GM23338 (cell line): ENCODE measurements around the gene ACOT2. TPM values are rescaled to one million over a fixed set of nuclear protein-coding genes. Genes with fewer than 3 reads are reported as not detected.
"Not testable (repeated sequence)": the region's sequence is repeated elsewhere in the genome, so short reads cannot be mapped to it uniquely, and the experiment has no call there.

Source experiments
- ATAC-seq: fragments of 200-7000 bp; cut with Tn5 transposase; 3 replicates; pipeline ENCODE4 v1.9.1; 2020
- DNase-seq: peaks from one replicate; pipeline ENCODE4 v3.0.0-alpha.2; 2015; ENCODE audit warnings: low spot score
- H2AFZ ChIP-seq: fragments of 200-600 bp; sonication (generic); 2 replicates; pipeline ENCODE4 v1.8.0; 2016; ENCODE audit warnings: antibody characterized with exemption, mild to moderate bottlenecking, moderate library complexity
- H3F3A ChIP-seq: fragments of 200-600 bp; sonication (generic); replicated peaks from 2 replicates; pipeline ENCODE4 v1.8.0; 2017; ENCODE audit warnings: antibody characterized with exemption, mixed run types, low read depth
- H3K27ac ChIP-seq: fragments of 200-600 bp; sonication (generic); 2 replicates; pipeline ENCODE4 v1.6.1; 2016; ENCODE audit warnings: low read depth
- H3K27me3 ChIP-seq: fragments of 200-600 bp; sonication (generic); 2 replicates; pipeline ENCODE4 v1.8.0; 2016; ENCODE audit warnings: mild to moderate bottlenecking, mixed run types, moderate library complexity; ENCODE audit not compliant: insufficient read depth
- H3K36me3 ChIP-seq: fragments of 200-600 bp; sonication (generic); 2 replicates; pipeline ENCODE4 v1.8.0; 2016; ENCODE audit warnings: mild to moderate bottlenecking; ENCODE audit not compliant: insufficient read depth
- H3K4me1 ChIP-seq: fragments of 200-600 bp; sonication (generic); 2 replicates; pipeline ENCODE4 v1.8.0; 2016; ENCODE audit warnings: mild to moderate bottlenecking, moderate library complexity; ENCODE audit not compliant: insufficient read depth
- H3K4me2 ChIP-seq: fragments of 200-600 bp; sonication (generic); 2 replicates; pipeline ENCODE4 v1.7.1; 2017; ENCODE audit warnings: mixed run types
- H3K4me3 ChIP-seq: fragments of 200-600 bp; sonication (generic); 2 replicates; pipeline ENCODE4 v1.6.1; 2016; ENCODE audit warnings: mixed run types
- H3K79me2 ChIP-seq: fragments of 200-600 bp; sonication (generic); replicated peaks from 2 replicates; pipeline ENCODE4 v1.8.0; 2017; ENCODE audit warnings: mild to moderate bottlenecking; ENCODE audit not compliant: insufficient read depth
- H3K9me2 ChIP-seq: fragments of 200-600 bp; sonication (generic); 2 replicates; pipeline ENCODE4 v1.8.0; 2017; ENCODE audit not compliant: insufficient read depth
- H4K20me1 ChIP-seq: fragments of 200-600 bp; sonication (generic); replicated peaks from 2 replicates; pipeline ENCODE4 v1.8.0; 2017; ENCODE audit warnings: mild to moderate bottlenecking; ENCODE audit not compliant: insufficient read depth
- H3K27ac Mint-ChIP-seq: 2 replicates; pipeline ENCODE4 v1.8.0; 2020; ENCODE audit warnings: inconsistent platforms, mild to moderate bottlenecking, moderate library complexity, mixed read lengths
- H3K27me3 Mint-ChIP-seq: 3 replicates; pipeline ENCODE4 v1.8.0; 2022; ENCODE audit warnings: low read depth, mild to moderate bottlenecking, moderate library complexity, mixed read lengths, inconsistent platforms; ENCODE audit not compliant: insufficient read depth, poor library complexity
- H3K36me3 Mint-ChIP-seq: 3 replicates; pipeline ENCODE4 v1.8.0; 2021; ENCODE audit warnings: low read depth, mild to moderate bottlenecking, inconsistent platforms, moderate library complexity, mixed read lengths
- H3K4me1 Mint-ChIP-seq: 3 replicates; pipeline ENCODE4 v1.8.0; 2020; ENCODE audit warnings: mild to moderate bottlenecking, inconsistent platforms, mixed read lengths
- H3K4me3 Mint-ChIP-seq: 3 replicates; pipeline ENCODE4 v1.8.0; 2021; ENCODE audit warnings: moderate library complexity, mild to moderate bottlenecking, inconsistent platforms, mixed read lengths
- H3K9me3 Mint-ChIP-seq: 3 replicates; pipeline ENCODE4 v1.8.0; 2020; ENCODE audit warnings: moderate library complexity, mild to moderate bottlenecking, inconsistent platforms, mixed read lengths
- CTCF ChIP-seq, 2 experiments: fragments of 200-600 bp in 1 of 2; sonication (generic) in 1 of 2; conservative IDR thresholded peaks; 2 replicates each; pipeline versions ENCODE4 v1.5.1 to v1.6.1; 2016 to 2017; ENCODE audit warnings: antibody characterized with exemption in 2 of 2, low read depth in 2 of 2, mild to moderate bottlenecking in 2 of 2, moderate library complexity in 1 of 2
- POLR2AphosphoS5 ChIP-seq: IDR thresholded peaks from 2 replicates; pipeline ENCODE4 v1.6.1; 2016; ENCODE audit warnings: antibody characterized with exemption, low read depth
- ZNF462 ChIP-seq: fragments of 250-450 bp; sonication (Bioruptor Pico); IDR thresholded peaks from 2 replicates; pipeline ENCODE4 v1.5.0; 2020; ENCODE audit warnings: mild to moderate bottlenecking, moderate library complexity
- long read RNA-seq: library from polyadenylated mRNA; unstranded; transcript quantifications from one replicate; pipeline ENCODE4 v2.0.0, GENCODE V29; 2020; ENCODE audit not compliant: unreplicated experiment
- polyA plus RNA-seq: library from polyadenylated mRNA; unstranded; fragments of >200 nt; fragmentation: Nextera tagmentation; extraction: Ambion mirVana; gene quantifications from 2 replicates; pipeline ENCODE4 v1.2.1, GENCODE V29; 2016
- total RNA-seq: library from RNA; depleted of rRNA; stranded (reverse); fragments of >200 nt; shearing (Covaris generic); gene quantifications from 2 replicates; pipeline ENCODE4 v1.2.3, GENCODE V29; 2014; rRNA removed

ACOT2 gene
- total RNA-seq = 9.1 and 10.7 TPM in 2 replicates
- 9.6 and 9.8 TPM in 2 replicates for polyA plus RNA-seq
- long read RNA-seq, transcript ACOT2-201 (3 exons, 1,774 nt) = major isoform, 7 of 15 reads
- long read RNA-seq, partial matches to known transcripts = 4 of 15 reads
- long read RNA-seq, other reads (novel, unspliced or antisense) = 4 of 15 reads

GRCh38 chr14:73569185-73569958 lies at the start of gene ACOT2:
ACOT2 (plus strand) TSS chr14:73569213; CDS start chr14:73569241, 28 bp downstream.
- Mint-ChIP-seq H3K27ac (peak within 1 kb of the TSS; percentile 71), H3K9me3 (peaks cover 22% of the 10 kb centered on the region), H3K4me3 (peak within 1 kb of the TSS; percentile 80), H3K4me1 (peaks cover 25% of the 10 kb centered on the region), H3K36me3 (peaks cover 40% of the 10 kb centered on the region), H3K27me3 (peaks cover 19% of the 10 kb centered on the region)
- H4K20me1 ChIP-seq, H3K27ac ChIP-seq, H3K79me2 ChIP-seq, H3K36me3 ChIP-seq, H3F3A ChIP-seq, H3K9me2 ChIP-seq: not testable (repeated sequence)
- Histone ChIP-seq H3K4me2 (peak within 1 kb of the TSS; percentile 76), H3K4me1 (peaks cover 13% of the 10 kb centered on the region), H3K27me3 (peaks cover 14% of the 10 kb centered on the region; the same call in 1 of the 2 replicates), H2AFZ (peak within 1 kb of the TSS; percentile 69), H3K4me3 (peak within 1 kb of the TSS; percentile 62)
- peak; percentile 88 for DNase-seq
- ATAC-seq = peak; percentile 67
- 0 out of 2 replicates have a peak, but pooled peaks have one; percentile 22 for TF ChIP-seq ZNF462
- peak; percentile 51 for TF ChIP-seq POLR2AphosphoS5
- 0 out of 4 replicates have a peak, but pooled peaks of 1 of the 2 experiments have one; percentile 2 for TF ChIP-seq CTCF (conservative IDR thresholded peaks at IDR 0.05; ENCODE audit: low read depth in 2 of 2)
